Jurkat, Clone E6-1 (cell line): ENCODE results near the gene STX10.

Experiments used
- DNase-seq: peaks from one replicate; pipeline ENCODE4 v3.0.0-alpha.2; 2011; ENCODE audit warnings: low read depth, low spot score
- H3K4me3 ChIP-seq: 2 replicates; pipeline ENCODE4 v1.5.1; 2011; ENCODE audit warnings: mild to moderate bottlenecking, low read length, control low read depth, moderate library complexity

STX10 gene

GRCh38 chr19:13104360-13104847 lies 45.8 kb downstream of the STX10 start:
- DNase-seq = no peak
- peak overlapping the region; percentile 41 for H3K4me3 ChIP-seq

DNA sequence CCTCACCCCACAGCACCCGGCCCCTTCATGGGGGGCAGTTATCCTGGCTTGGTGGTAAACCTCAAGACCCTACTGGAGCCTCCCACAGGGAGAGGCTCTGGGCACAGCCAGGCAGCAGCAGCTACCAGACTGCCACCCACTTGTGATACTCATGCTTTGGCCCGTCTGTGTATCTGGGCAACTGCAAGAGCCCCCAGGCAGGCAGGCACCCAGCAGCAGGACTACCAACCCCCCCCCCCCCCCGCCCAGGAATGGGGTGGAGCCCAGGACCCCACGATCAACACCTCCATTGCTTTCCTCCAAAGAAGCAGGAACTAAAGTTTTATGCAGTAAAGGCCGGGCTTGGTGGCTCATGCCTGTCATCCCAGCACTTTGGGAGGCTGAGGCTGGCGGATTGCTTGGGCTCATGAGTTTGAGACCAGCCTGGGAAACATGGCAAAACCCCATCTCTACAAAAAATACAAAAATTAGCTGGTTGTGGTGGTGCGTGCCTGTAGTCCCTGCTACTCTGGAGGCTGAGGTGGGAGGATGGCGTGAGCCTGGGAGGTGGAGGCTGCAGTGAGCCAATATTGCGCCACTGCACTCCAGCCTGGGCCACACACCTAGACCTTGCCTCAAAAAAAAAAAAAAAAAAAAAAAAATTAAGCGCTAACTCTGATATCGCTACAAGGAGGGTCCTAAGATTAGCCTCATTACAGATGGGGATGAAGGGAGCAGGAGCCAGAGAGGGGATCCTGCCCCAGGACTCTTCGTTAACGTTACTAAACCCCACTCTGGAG lies 46.4 kb downstream of the STX10 start:
- peak overlapping the region; percentile 41 for H3K4me3 ChIP-seq
- DNase-seq = no peak

- DNase-seq = no peak
- H3K4me3 ChIP-seq = no peak within 1 kb of the TSS
Measured at GRCh38 chr19:13102666-13103580, 47.3 kb downstream of the STX10 start, which contains the start of gene LYL1. Gene LYL1 (minus strand): TSS chr19:13102858. CDS start chr19:13101171, 1,687 bp downstream.

GRCh38 chr19:13102416-13102665 lies 47.8 kb downstream of the STX10 start:
- H3K4me3 ChIP-seq = no peak overlapping the region
- no peak for DNase-seq

GRCh38 chr19:13101590-13102415 lies 48.4 kb downstream of the STX10 start:
- no peak overlapping the region for H3K4me3 ChIP-seq
- no peak for DNase-seq

- DNase-seq = no peak
- no peak overlapping the region for H3K4me3 ChIP-seq
Measured at GRCh38 chr19:13100841-13101589, 49.2 kb downstream of the STX10 start.

DNA sequence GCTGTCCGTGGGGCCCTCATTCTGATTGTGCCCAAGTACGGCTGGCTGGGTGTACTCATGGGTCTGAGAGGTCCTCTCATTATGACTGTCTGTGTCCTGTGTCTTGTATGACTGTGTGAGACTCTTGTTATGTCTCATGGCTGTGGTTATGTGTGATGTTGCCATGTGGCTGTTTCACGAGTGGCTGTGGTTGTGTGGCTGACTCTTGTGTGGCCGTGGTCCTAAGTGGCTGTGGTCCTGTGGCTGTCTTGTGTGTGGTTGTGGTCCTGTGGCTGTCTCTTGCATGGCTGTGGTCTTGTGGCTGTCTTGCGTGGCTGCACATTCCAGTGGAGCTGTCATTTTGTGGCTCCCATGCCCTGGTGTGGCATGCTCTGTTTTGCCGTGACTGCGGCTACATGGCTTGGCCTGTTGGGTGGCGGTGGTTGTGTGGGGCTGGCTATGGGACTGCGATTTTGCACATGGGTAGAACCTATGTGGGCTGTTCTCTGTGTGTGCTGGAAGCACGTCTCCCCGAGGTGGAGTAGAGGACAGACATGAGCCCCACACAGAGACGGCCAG lies 50.1 kb downstream of the STX10 start:
- DNase-seq = peak; percentile 79
- H3K4me3 ChIP-seq = peak overlapping the region; percentile 58

DNA sequence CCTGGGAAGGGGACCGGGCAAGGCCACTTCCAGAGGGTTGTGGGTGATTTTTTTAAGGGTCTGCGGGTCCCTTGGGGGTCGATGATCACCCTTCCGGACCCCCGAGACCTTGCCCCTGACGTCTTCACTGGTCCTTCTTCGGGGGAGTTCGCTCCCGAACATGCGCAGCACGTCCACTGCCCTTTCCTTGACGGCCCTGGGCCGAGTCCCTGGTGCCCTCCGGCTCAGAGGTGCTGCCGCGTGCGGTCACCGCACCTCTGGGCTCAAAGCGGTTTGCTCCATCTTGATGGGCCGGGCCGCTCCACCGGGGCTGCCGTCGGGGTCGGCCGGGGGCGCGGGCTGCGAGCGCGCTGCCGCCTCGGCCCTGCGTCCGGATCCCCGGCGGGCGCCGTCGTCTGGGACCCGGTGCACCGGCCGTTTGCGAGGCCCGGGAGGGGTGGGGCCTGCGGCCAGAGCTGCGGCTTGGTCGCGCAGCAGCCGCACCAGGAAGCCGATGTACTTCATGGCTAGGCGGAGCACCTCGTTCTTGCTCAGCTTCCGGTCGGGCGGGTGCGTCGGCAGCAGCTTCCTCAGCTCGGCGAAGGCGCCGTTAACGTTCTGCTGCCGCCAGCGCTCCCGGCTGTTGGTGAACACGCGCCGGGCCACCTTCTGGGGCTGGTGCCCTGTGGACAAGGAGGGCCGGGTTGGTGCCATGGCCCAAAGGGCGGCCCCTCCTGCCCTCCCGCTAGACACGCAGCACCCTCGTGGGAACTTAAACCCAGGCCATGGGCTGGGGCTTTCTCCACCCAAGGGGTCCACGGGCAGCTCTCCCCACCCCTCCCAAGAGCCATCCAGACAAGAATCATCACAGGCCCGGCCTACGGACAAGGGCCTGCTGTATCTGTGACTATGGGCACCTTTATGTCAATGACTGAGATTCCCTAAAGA lies 50.8 kb downstream of the STX10 start:
- peak overlapping the region; percentile 58 for H3K4me3 ChIP-seq
- DNase-seq = peak; percentile 79

GRCh38 chr19:13098277-13099072 lies 51.7 kb downstream of the STX10 start:
- H3K4me3 ChIP-seq = peak overlapping the region; percentile 58
- DNase-seq = no peak

GRCh38 chr19:13097463-13098258 lies 52.5 kb downstream of the STX10 start:
- no peak overlapping the region for H3K4me3 ChIP-seq
- DNase-seq = no peak

DNA sequence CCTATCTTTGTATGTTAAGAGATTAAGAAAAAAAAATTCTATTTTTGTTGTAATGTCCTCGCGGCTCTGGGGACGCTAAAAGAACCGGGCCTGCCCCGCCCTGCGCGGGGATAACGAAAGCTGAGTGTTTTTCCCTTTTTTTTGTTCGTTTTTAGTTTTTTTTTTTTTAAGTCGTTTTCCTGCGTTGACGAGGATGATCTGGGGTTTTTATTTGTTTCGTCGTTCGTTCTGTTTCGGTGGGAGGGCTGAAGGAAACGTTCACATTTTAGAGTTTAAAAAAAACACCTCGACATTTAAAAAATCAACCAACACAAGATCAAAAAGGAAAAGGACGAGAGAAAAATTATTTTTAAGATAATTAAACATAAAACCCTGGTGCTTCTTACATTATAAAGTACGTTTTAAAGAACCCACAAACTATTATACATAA lies 53.1 kb downstream of the STX10 start:
- H3K4me3 ChIP-seq = no peak overlapping the region
- DNase-seq = no peak

DNA sequence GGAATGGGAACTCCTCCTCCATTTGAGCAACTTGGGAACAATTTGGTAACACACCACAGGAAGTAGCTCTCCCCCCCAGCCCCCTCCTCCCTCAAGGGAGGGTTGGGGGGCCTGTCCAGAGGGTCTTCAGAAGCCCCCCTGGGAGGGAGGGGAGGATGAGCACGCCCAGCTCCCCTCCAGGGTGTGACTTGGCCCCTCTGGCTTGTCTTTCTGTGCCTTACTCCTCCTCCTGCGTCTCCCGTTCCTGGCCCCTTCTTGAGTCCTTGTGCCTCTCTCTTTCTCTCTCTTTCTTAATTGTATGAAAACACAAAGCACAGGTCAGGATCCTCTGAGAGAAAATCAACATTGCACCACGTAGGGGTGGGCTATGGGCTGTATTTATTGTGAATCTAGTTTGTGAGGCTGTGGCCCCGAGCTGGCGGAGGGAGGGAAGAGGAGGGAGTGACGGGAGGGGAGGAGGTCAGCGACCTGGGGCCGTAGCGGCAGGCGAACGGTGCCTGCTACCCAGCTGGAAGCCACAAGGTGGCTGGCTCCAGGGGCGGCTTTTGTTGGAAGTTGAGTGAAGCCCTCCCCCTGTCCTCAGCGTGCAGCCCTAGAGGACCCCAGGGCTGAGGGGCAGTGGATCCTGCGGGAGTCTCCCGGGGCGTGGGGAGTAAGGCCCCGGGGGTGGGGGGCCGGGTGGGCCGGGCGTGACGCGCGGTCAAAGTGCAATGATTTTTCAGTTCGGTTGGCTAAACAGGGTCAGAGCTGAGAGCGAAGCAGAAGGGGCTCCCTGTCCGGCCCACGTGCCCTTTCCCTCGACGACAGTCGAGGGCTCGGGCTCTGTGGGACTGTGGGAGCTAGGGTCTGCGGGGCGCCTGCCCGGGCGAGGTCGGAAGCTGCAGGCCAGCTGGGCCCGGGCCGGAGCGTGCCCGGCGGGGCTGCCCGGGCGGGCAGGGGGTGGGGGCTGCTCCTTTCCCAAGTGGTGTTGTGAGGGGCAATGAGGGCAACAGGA lies 53.9 kb downstream of the STX10 start:
- H3K4me3 ChIP-seq = no peak overlapping the region
- DNase-seq = no peak

GRCh38 chr19:13095393-13095784 lies 54.8 kb downstream of the STX10 start:
- no peak for DNase-seq
- no peak overlapping the region for H3K4me3 ChIP-seq

- DNase-seq = no peak
- H3K4me3 ChIP-seq = no peak overlapping the region
Measured at GRCh38 chr19:13094771-13095392, 55.3 kb downstream of the STX10 start.
